Tibial artery (tissue), 4 donors: Measurements from ENCODE around the gene MLLT1.

Source experiments
- DNase-seq, 2 donors: peaks; one replicate each; pipeline ENCODE4 v3.0.0-alpha.2; 2019
- H3K27ac ChIP-seq, 2 donors: fragments of 200-600 bp; sonication (generic) in 1 of 2; 1 replicate in 1 of 2; 2 replicates in 1 of 2; pipeline ENCODE4 v1.5.1; 2018 to 2019; ENCODE audit warnings: mild to moderate bottlenecking in 1 of 2
- H3K27me3 ChIP-seq, 2 donors: fragments of 200-600 bp; sonication (generic) in 1 of 2; one replicate each; pipeline versions ENCODE4 v1.5.1 to v1.6.0; 2016 to 2019
- H3K36me3 ChIP-seq, 3 donors: fragments of 200-600 bp; sonication (generic) in 2 of 3; one replicate each; pipeline ENCODE4 v1.5.1; 2016 to 2019; ENCODE audit warnings: mild to moderate bottlenecking in 2 of 3
- H3K4me1 ChIP-seq, 4 donors: fragments of 200-600 bp; sonication (generic) in 2 of 4; 1 replicate in 3 of 4; 2 replicates in 1 of 4; pipeline ENCODE4 v1.5.1; 2016 to 2019
- H3K4me3 ChIP-seq, 2 donors: fragments of 200-600 bp; sonication (generic) in 1 of 2; 1 replicate in 1 of 2; 2 replicates in 1 of 2; pipeline ENCODE4 v1.5.1; 2018 to 2019; ENCODE audit warnings: mild to moderate bottlenecking in 2 of 2
- H3K9me3 ChIP-seq, 3 donors: fragments of 200-600 bp; sonication (generic) in 1 of 3; one replicate each; pipeline ENCODE4 v1.5.1; 2016 to 2019
- CTCF ChIP-seq, 2 experiments: fragments of 200-600 bp in 1 of 2; fragments of 450-650 bp in 1 of 2; IDR thresholded peaks; one replicate each; pipeline ENCODE4 v1.5.1; 2017 to 2019; ENCODE audit warnings: antibody characterized with exemption in 2 of 2, mild to moderate bottlenecking in 1 of 2, moderate library complexity in 1 of 2
- intact Hi-C: fragments of 100-400 bp; cut with DNase I; formaldehyde crosslinking; loops from one replicate; pipeline ENCODE4 v1.15.0; 2023; ENCODE audit warnings: low total_unique reads

The MLLT1 gene

GRCh38 chr19:6211632-6212402 lies 68.0 kb downstream of the MLLT1 start:
- Histone ChIP-seq H3K27me3 (no peaks in the 10 kb centered on the region), H3K27ac (no peak overlapping the region), H3K9me3 (no peaks in the 10 kb centered on the region), H3K4me1 (no peaks in the 10 kb centered on the region), H3K4me3 (no peak overlapping the region), H3K36me3 (peaks cover 24 to 64% (median 34%) of the 10 kb centered on the region in 3 donors)
- TF ChIP-seq CTCF (IDR thresholded peaks at IDR 0.05): no peak
- intact Hi-C loops: no loop called here
- no peak for DNase-seq

- H3K27ac ChIP-seq: no peak overlapping the region
- peaks cover 24 to 55% (median 33%) of the 10 kb centered on the region in 3 donors for H3K36me3 ChIP-seq
- H3K27me3 ChIP-seq: no peaks in the 10 kb centered on the region
- intact Hi-C loops: no loop called here
- H3K4me3 ChIP-seq: no peak overlapping the region
- no peak for TF ChIP-seq CTCF (IDR thresholded peaks at IDR 0.05)
- H3K4me1 ChIP-seq: no peaks in the 10 kb centered on the region
- H3K9me3 ChIP-seq: no peaks in the 10 kb centered on the region
- DNase-seq: no peak
Observed at GRCh38 chr19:6210721-6211600, 68.8 kb downstream of the MLLT1 start.

- intact Hi-C loops: no loop called here
- no peak for DNase-seq
Observed at GRCh38 chr19:6210091-6210490, 69.7 kb downstream of the MLLT1 start.

GRCh38 chr19:6209680-6210079 lies 70.1 kb downstream of the MLLT1 start:
- DNase-seq: no peak
- intact Hi-C loops: no loop called here
- Histone ChIP-seq H3K36me3 (peaks cover 18 to 42% (median 20%) of the 10 kb centered on the region in 3 donors), H3K27me3 (no peaks in the 10 kb centered on the region), H3K9me3 (no peaks in the 10 kb centered on the region), H3K4me3 (no peak overlapping the region), H3K4me1 (no peaks in the 10 kb centered on the region), H3K27ac (no peak overlapping the region)
- no peak for TF ChIP-seq CTCF (IDR thresholded peaks at IDR 0.05)

More at GRCh38 chr19:6210091-6210490, 69.7 kb downstream of the MLLT1 start:
- Histone ChIP-seq H3K27me3 (no peaks in the 10 kb centered on the region), H3K4me3 (no peak overlapping the region), H3K9me3 (no peaks in the 10 kb centered on the region), H3K36me3 (peaks cover 22 to 47% (median 24%) of the 10 kb centered on the region in 3 donors), H3K4me1 (no peaks in the 10 kb centered on the region), H3K27ac (no peak overlapping the region)
- no peak for TF ChIP-seq CTCF (IDR thresholded peaks at IDR 0.05)

- intact Hi-C loops: no loop called here
- no peaks in the 10 kb centered on the region for H3K4me1 ChIP-seq
- no peaks in the 10 kb centered on the region for H3K27me3 ChIP-seq
- TF ChIP-seq CTCF (IDR thresholded peaks at IDR 0.05): no peak
- no peak overlapping the region for H3K27ac ChIP-seq
- no peak overlapping the region for H3K4me3 ChIP-seq
- H3K9me3 ChIP-seq: no peaks in the 10 kb centered on the region
- DNase-seq: no peak
- peaks cover 18 to 38% (median 20%) of the 10 kb centered on the region in 3 donors for H3K36me3 ChIP-seq
Observed at GRCh38 chr19:6209233-6209632, 70.5 kb downstream of the MLLT1 start.
